Mucosa of descending colon (tissue), 3 donors: Measurements from ENCODE around the gene SVEP1. TPM values are rescaled to one million over a fixed set of nuclear protein-coding genes. Genes with fewer than 3 reads are reported as not detected.

Experiments
- ATAC-seq: fragments of 200-7000 bp; cut with Tn5 transposase; one replicate; pipeline ENCODE4 v1.9.1; 2020; ENCODE audit warnings: mild to moderate bottlenecking, moderate library complexity
- DNase-seq, 3 donors: peaks; one replicate each; pipeline ENCODE4 v3.0.0-alpha.2; 2020
- H3K36me3 ChIP-seq: fragments of 200-600 bp; one replicate; pipeline ENCODE4 v1.8.0; 2021; ENCODE audit warnings: low read depth, mild to moderate bottlenecking
- H3K4me1 ChIP-seq: fragments of 200-600 bp; one replicate; pipeline ENCODE4 v1.8.0; 2021; ENCODE audit warnings: low read depth, mild to moderate bottlenecking
- H3K4me3 ChIP-seq: fragments of 200-600 bp; one replicate; pipeline ENCODE4 v1.8.0; 2021; ENCODE audit warnings: mild to moderate bottlenecking
- H3K9me3 ChIP-seq: fragments of 200-600 bp; one replicate; pipeline ENCODE4 v1.8.0; 2021; ENCODE audit warnings: mild to moderate bottlenecking
- intact Hi-C, 2 donors: fragments of 100-400 bp; cut with DNase I in 1 of 2; cut with micrococcal nuclease in 1 of 2; formaldehyde crosslinking; loops; one replicate each; pipeline versions ENCODE4 v1.11.0 to v1.11.1; 2022; cut with DNase I, micrococcal nuclease
- total RNA-seq, 3 donors: library from RNA; stranded (reverse); fragmentation: NEBNext Ultra II Directional in 2 of 3; extraction: Animal tissue kit (Norgen Biotek cat#: 25700) in 2 of 3; gene quantifications; one replicate each; pipeline versions ENCODE4 v1.2.1 to v1.2.4, GENCODE V29; 2021 to 2023
- TF ChIP-seq, protein P1 (sequence below): fragments of 200-600 bp; IDR thresholded peaks from one replicate; pipeline ENCODE4 v1.8.0; 2022; ENCODE audit warnings: antibody characterized with exemption, mild to moderate bottlenecking
- donor health status: DM: no; HTN: no; CAD: no; lungs with moderate emphysema.
- donor health status: DM: no; HTN: no; CAD: no.
- donor health status: DM: no; HTN: yes; CAD: no.

SVEP1 gene
- total RNA-seq, 3 donors from 2014 or later, result 3.6 to 20.4 (median 12.0) TPM

DNA sequence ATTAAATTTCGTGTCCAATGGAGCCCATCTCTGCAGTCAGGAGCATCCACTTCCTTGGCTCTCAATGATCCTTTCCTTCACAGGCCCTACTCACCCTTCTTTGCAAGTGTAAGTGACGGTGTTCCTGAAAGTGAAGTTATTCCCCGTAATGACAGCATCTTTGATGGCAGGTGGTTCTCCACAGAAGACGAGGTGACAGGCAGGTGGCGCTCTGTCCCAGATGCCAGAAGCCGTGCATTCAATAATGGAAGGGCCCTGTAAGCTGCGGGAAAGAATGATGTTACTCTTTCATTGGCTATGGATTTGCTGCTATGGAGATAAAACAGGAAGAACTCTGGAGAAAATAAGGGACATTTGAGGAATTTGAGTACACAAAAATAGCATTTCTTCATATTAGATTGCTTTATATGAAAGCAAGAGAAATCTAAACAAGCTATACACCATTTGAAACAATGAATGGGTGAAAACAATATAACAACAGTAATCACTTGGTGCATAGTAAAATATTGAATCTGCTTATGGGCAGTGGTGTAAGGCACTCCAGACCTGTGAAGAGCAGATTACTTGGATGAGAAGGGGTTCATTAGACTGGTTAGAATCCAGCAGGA, 151.9 kb downstream of the SVEP1 start:
- ATAC-seq, result peak; percentile 76
- DNase-seq, result peak in 2 of 3 donors; percentile 80 to 82
- intact Hi-C loops, result no loop called here

DNA sequence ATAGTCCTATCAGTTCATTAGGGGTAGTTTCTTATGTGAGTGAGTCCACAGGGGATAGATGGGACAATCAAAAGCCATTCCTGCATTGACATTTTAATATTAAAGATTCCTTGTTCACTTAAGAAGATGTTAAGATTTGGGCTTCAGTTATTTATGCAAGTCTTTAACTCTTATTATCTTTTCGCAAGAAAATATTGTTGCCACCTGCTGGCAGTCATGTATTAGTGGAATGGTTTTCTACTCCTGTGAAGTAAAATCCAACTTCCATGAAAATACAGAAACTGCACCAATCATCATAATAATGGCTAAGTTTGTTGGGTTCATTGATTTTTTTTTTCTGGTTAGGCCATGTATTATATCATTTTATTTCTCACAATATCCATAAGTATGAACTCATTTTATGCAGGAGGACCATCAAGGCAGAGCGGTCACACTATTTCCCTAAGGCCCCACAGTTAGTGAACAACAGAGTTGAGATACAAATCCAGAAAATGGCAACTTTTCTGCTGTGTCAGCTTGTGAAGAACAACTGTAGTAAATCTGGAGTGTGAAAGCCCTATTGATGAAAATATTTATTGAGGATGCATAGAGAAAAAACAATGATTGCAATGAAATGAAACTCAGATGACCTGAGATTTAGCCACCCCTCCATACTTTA, 153.4 kb downstream of the SVEP1 start:
- intact Hi-C loops, result no loop called here
- no peak for ATAC-seq
- H3K4me3 ChIP-seq, result no peak overlapping the region
- DNase-seq, result no peak
- TF ChIP-seq, protein P1, sequence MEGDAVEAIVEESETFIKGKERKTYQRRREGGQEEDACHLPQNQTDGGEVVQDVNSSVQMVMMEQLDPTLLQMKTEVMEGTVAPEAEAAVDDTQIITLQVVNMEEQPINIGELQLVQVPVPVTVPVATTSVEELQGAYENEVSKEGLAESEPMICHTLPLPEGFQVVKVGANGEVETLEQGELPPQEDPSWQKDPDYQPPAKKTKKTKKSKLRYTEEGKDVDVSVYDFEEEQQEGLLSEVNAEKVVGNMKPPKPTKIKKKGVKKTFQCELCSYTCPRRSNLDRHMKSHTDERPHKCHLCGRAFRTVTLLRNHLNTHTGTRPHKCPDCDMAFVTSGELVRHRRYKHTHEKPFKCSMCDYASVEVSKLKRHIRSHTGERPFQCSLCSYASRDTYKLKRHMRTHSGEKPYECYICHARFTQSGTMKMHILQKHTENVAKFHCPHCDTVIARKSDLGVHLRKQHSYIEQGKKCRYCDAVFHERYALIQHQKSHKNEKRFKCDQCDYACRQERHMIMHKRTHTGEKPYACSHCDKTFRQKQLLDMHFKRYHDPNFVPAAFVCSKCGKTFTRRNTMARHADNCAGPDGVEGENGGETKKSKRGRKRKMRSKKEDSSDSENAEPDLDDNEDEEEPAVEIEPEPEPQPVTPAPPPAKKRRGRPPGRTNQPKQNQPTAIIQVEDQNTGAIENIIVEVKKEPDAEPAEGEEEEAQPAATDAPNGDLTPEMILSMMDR, result no peak
- no peaks in the 10 kb centered on the region for H3K36me3 ChIP-seq
- no peaks in the 10 kb centered on the region for H3K4me1 ChIP-seq
- H3K9me3 ChIP-seq, result no peaks in the 10 kb centered on the region

More for the DNA sequence above, 151.9 kb downstream of the SVEP1 start:
- Histone ChIP-seq H3K4me3 (no peak overlapping the region), H3K36me3 (no peaks in the 10 kb centered on the region), H3K4me1 (no peaks in the 10 kb centered on the region), H3K9me3 (no peaks in the 10 kb centered on the region)
- TF ChIP-seq, protein P1, result peak; percentile 28

DNA sequence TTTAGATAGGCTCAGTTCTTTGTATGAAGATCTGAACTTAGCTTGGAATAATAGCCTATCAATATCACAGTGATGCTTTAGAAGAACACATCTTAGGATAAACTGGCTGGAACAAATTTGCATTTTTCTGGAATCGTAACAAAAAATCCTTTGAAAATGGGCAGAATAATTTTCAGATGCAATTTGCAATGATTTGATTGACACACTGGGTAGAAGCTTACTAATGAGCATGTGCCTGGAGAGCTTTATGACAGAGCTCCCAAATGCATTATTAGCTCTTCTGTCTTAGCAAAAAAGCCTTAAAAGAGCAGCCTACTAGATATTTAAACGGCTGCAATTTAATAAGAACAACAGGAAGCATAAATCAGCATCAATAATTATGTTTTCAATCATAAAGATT, 165.1 kb downstream of the SVEP1 start:
- H3K4me3 ChIP-seq, result no peak overlapping the region
- intact Hi-C loops, result no loop called here
- no peaks in the 10 kb centered on the region for H3K4me1 ChIP-seq
- H3K9me3 ChIP-seq, result no peaks in the 10 kb centered on the region
- DNase-seq (no peak), ATAC-seq (no peak)
- H3K36me3 ChIP-seq, result no peaks in the 10 kb centered on the region
- TF ChIP-seq, protein P1, result no peak

DNA sequence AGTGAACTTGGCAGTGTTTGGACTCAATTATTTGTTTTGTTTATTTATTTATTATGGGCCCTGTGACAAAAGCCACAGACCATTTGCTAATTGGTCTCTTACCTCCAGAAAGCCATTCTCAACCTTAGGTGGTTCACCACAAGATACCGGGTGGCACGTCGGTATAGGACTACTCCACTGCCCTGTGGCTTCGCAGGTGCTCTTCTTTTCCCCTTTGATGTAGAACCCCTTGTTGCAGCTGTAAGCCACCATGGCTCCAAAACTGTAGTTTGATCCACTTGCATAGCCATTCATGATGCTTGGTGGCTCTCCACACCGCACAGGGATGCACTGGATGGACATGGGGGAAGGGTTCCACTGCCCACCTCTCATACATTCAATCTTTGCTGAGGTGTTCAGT, 168.6 kb downstream of the SVEP1 start:
- DNase-seq (no peak), ATAC-seq (no peak)
- Histone ChIP-seq H3K9me3 (no peaks in the 10 kb centered on the region), H3K4me3 (no peak overlapping the region), H3K36me3 (no peaks in the 10 kb centered on the region), H3K4me1 (no peaks in the 10 kb centered on the region)
- intact Hi-C loops, result no loop called here
- TF ChIP-seq, protein P1, result no peak

DNA sequence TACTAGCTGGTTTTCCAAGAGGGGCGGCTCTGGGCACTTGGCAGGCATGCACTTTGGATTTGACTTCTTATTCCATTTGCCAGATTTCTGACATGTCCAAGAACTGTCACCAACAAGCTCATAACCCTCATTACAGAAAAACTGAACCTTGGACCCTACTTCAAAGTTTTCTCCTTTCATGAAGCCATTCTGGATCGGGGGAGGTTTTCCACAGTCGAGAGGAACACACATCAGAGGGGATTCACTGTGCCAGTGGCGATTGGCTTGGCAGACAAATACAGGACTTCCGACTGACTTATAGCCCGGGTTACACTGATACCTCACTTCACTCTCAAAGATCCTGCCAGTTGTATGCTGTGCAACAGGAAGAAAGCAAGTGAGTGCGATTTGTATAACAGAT, 170.9 kb downstream of the SVEP1 start:
- Histone ChIP-seq H3K9me3 (no peaks in the 10 kb centered on the region), H3K36me3 (no peaks in the 10 kb centered on the region), H3K4me3 (no peak overlapping the region), H3K4me1 (no peaks in the 10 kb centered on the region)
- TF ChIP-seq, protein P1, result no peak
- no peak for DNase-seq
- ATAC-seq, result no peak
- intact Hi-C loops, result no loop called here
